H1 (cell line): Measurements from ENCODE around the gene ICAM5. TPM values are rescaled to one million over a fixed set of nuclear protein-coding genes. Genes with fewer than 3 reads are reported as not detected.

Experiments used
- CTCF ChIA-PET: fragments of 300-600 bp; sonication (Branson Sonifier 250); formaldehyde crosslinking; loops from one replicate; lab custom pipeline; 2021; ENCODE audit not compliant: partially characterized antibody; lab: Charles Lee
- POLR2A ChIA-PET: fragments of 300-600 bp; sonication (Branson Sonifier 250); formaldehyde crosslinking; loops from one replicate; lab custom pipeline; 2021; ENCODE audit warnings: inconsistent platforms; ENCODE audit not compliant: partially characterized antibody; lab: Charles Lee
- DNase-seq, 2 experiments: peaks; one replicate each; pipeline versions ENCODE4 v3.0.0 to v3.0.0-alpha.2; 2010 to 2022; ENCODE audit warnings: low spot score in 2 of 2, low read depth in 1 of 2, mixed read lengths in 1 of 2
- FAIRE-seq: peaks from 2 replicates; lab custom pipeline; 2011; peaks lifted over from hg19 to GRCh38; lab: Jason Lieb, UNC
- H2AFZ ChIP-seq: 2 replicates; pipeline ENCODE4 v1.8.1; 2012; ENCODE audit warnings: low read length, inconsistent platforms
- H2AK5ac ChIP-seq: 2 replicates; pipeline ENCODE4 v1.6.1; 2013; ENCODE audit warnings: low read depth, low read length
- H2BK120ac ChIP-seq: replicated peaks from 2 replicates; pipeline ENCODE3; 2013; ENCODE audit warnings: low read depth, low read length, inconsistent platforms
- H2BK12ac ChIP-seq: 2 replicates; pipeline ENCODE4 v1.6.1; 2013; ENCODE audit warnings: low read depth, low read length
- H2BK15ac ChIP-seq: 2 replicates; pipeline ENCODE4 v1.6.1; 2013; ENCODE audit warnings: low read length
- H2BK20ac ChIP-seq: 2 replicates; pipeline ENCODE4 v1.6.1; 2013; ENCODE audit warnings: low read length
- H2BK5ac ChIP-seq: 2 replicates; pipeline ENCODE4 v1.6.1; 2013; ENCODE audit warnings: low read depth, low read length
- H3K14ac ChIP-seq: 2 replicates; pipeline ENCODE4 v1.6.1; 2013; ENCODE audit warnings: inconsistent platforms; ENCODE audit not compliant: insufficient read length
- H3K18ac ChIP-seq: 2 replicates; pipeline ENCODE4 v1.6.1; 2013; ENCODE audit warnings: low read length; ENCODE audit errors: extremely low read depth
- H3K23ac ChIP-seq: 2 replicates; pipeline ENCODE4 v1.6.1; 2013; ENCODE audit warnings: inconsistent platforms; ENCODE audit not compliant: insufficient read length
- H3K23me2 ChIP-seq: 2 replicates; pipeline ENCODE4 v1.6.1; 2013; ENCODE audit warnings: low read depth, low read length
- H3K27ac ChIP-seq: 2 replicates; pipeline ENCODE4 v1.6.1; 2011; ENCODE audit warnings: low read depth, low read length, inconsistent platforms
- H3K27me3 ChIP-seq, 4 experiments: replicated peaks in 1 of 4; 1 replicate in 1 of 4; 2 replicates in 3 of 4; pipeline versions ENCODE4 v1.6.1 to v1.8.1; 2011 to 2013; ENCODE audit warnings: low read length in 3 of 4, mild to moderate bottlenecking in 3 of 4, inconsistent platforms in 2 of 4, mixed read lengths in 2 of 4, moderate library complexity in 1 of 4; ENCODE audit not compliant: control insufficient read depth in 3 of 4, insufficient read depth in 3 of 4; ENCODE audit errors: extremely low read depth in 1 of 4
- H3K36me3 ChIP-seq, 4 experiments: 2 replicates each; pipeline versions ENCODE4 v1.6.1 to v1.8.1; 2011 to 2013; ENCODE audit warnings: mild to moderate bottlenecking in 4 of 4, low read length in 3 of 4, moderate library complexity in 2 of 4, control low read depth in 1 of 4, inconsistent platforms in 1 of 4; ENCODE audit not compliant: insufficient read depth in 4 of 4, control insufficient read depth in 2 of 4
- H3K4ac ChIP-seq: replicated peaks from 2 replicates; pipeline ENCODE3; 2013; ENCODE audit warnings: low read length, low read depth, mixed read lengths, inconsistent platforms; ENCODE audit not compliant: insufficient read length
- H3K4me1 ChIP-seq, 4 experiments: replicated peaks in 1 of 4; 1 replicate in 1 of 4; 2 replicates in 3 of 4; pipeline versions ENCODE4 v1.6.1 to v1.8.1; 2011 to 2013; ENCODE audit warnings: low read length in 3 of 4, inconsistent platforms in 2 of 4, mixed read lengths in 1 of 4; ENCODE audit not compliant: insufficient read depth in 4 of 4, control insufficient read depth in 3 of 4
- H3K4me2 ChIP-seq, 2 experiments: 2 replicates each; pipeline versions ENCODE4 v1.6.1 to v1.8.1; 2011 to 2013; ENCODE audit warnings: low read depth in 2 of 2, low read length in 2 of 2, control low read depth in 1 of 2, inconsistent platforms in 1 of 2, mild to moderate bottlenecking in 1 of 2; ENCODE audit not compliant: insufficient read depth in 1 of 2
- H3K4me3 ChIP-seq, 4 experiments: fragments of 200-600, 300-600 bp in 1 of 4; sonication (generic), shearing (Covaris generic), sonication (Bioruptor Twin) in 1 of 4; 2 replicates each; pipeline versions ENCODE4 v1.5.1 to v1.8.1; 2011 to 2016; ENCODE audit warnings: low read length in 4 of 4, low read depth in 3 of 4, control low read depth in 2 of 4, inconsistent platforms in 2 of 4, mild to moderate bottlenecking in 2 of 4, mixed read lengths in 1 of 4, moderate library complexity in 1 of 4; ENCODE audit not compliant: insufficient read depth in 2 of 4; ENCODE audit errors: extremely low read depth in 1 of 4
- H3K56ac ChIP-seq: replicated peaks from 2 replicates; pipeline ENCODE3; 2013; ENCODE audit warnings: low read depth, mild to moderate bottlenecking, mixed read lengths, low read length, inconsistent platforms; ENCODE audit not compliant: insufficient read length
- H3K79me1 ChIP-seq: 2 replicates; pipeline ENCODE4 v1.6.1; 2013; ENCODE audit warnings: low read depth, low read length, control low read depth
- H3K79me2 ChIP-seq, 2 experiments: 2 replicates each; pipeline versions ENCODE4 v1.6.1 to v1.8.1; 2012 to 2013; ENCODE audit warnings: low read length in 2 of 2, mild to moderate bottlenecking in 2 of 2, inconsistent platforms in 1 of 2; ENCODE audit not compliant: insufficient read depth in 2 of 2, control insufficient read depth in 1 of 2
- H3K9ac ChIP-seq, 4 experiments: replicated peaks in 1 of 4; 1 replicate in 1 of 4; 2 replicates in 3 of 4; pipeline versions ENCODE4 v1.6.1 to v1.8.1; 2011 to 2013; ENCODE audit warnings: low read depth in 3 of 4, low read length in 3 of 4, control low read depth in 2 of 4, mild to moderate bottlenecking in 2 of 4, moderate library complexity in 2 of 4, inconsistent platforms in 1 of 4; ENCODE audit errors: extremely low read depth in 1 of 4
- H3K9me3 ChIP-seq, 2 experiments: 2 replicates each; pipeline versions ENCODE4 v1.6.1 to v1.8.1; 2012 to 2013; ENCODE audit warnings: mild to moderate bottlenecking in 2 of 2, moderate library complexity in 2 of 2, control low read depth in 1 of 2, inconsistent platforms in 1 of 2, low read depth in 1 of 2, low read length in 1 of 2, mixed read lengths in 1 of 2; ENCODE audit not compliant: insufficient read depth in 2 of 2
- H4K20me1 ChIP-seq, 2 experiments: replicated peaks in 1 of 2; 2 replicates each; pipeline versions ENCODE3 to v1.8.1; 2011 to 2013; ENCODE audit warnings: inconsistent platforms in 2 of 2, low read length in 2 of 2, mild to moderate bottlenecking in 1 of 2; ENCODE audit not compliant: insufficient read depth in 2 of 2, control insufficient read depth in 1 of 2
- H4K5ac ChIP-seq: 2 replicates; pipeline ENCODE4 v1.6.1; 2013; ENCODE audit warnings: low read length, low read depth, mixed read lengths, inconsistent platforms; ENCODE audit not compliant: insufficient read length
- H4K8ac ChIP-seq: 2 replicates; pipeline ENCODE4 v1.8.0; 2013; ENCODE audit warnings: mild to moderate bottlenecking, moderate library complexity, low read length, inconsistent platforms; ENCODE audit not compliant: insufficient read depth; ENCODE audit errors: extremely low read depth
- H4K91ac ChIP-seq: replicated peaks from 2 replicates; pipeline ENCODE3; 2013; ENCODE audit warnings: low read length, mixed read lengths, inconsistent platforms; ENCODE audit not compliant: insufficient read length
- CHD1 ChIP-seq: IDR thresholded peaks from 2 replicates; pipeline ENCODE4 v1.6.1; 2012; ENCODE audit warnings: low read depth, low read length, improper control_type of control experiment
- HDAC6 ChIP-seq: IDR thresholded peaks from one replicate; pipeline ENCODE4 v1.7.1; 2012; ENCODE audit warnings: low read depth, mild to moderate bottlenecking, inconsistent platforms, low read length, moderate library complexity
- POLR2AphosphoS5 ChIP-seq: IDR thresholded peaks from 2 replicates; pipeline ENCODE4 v1.6.1; 2011; ENCODE audit warnings: low read depth, low read length
- RBBP5 ChIP-seq: IDR thresholded peaks from 2 replicates; pipeline ENCODE4 v1.7.1; 2012; ENCODE audit warnings: low read depth, mild to moderate bottlenecking, inconsistent platforms, low read length, moderate library complexity, borderline replicate concordance
- RXRA ChIP-seq: IDR thresholded peaks from 2 replicates; pipeline ENCODE4 v1.6.1; 2011; ENCODE audit warnings: low read depth, mild to moderate bottlenecking, low read length, moderate library complexity; ENCODE audit not compliant: insufficient read depth
- SP1 ChIP-seq: IDR thresholded peaks from 2 replicates; pipeline ENCODE4 v1.6.1; 2011; ENCODE audit warnings: low read depth, low read length
- SP2 ChIP-seq: IDR thresholded peaks from 2 replicates; pipeline ENCODE4 v1.6.1; 2012; ENCODE audit warnings: mild to moderate bottlenecking, low read length, inconsistent platforms
- ZNF274 ChIP-seq: IDR thresholded peaks from 2 replicates; pipeline ENCODE4 v1.7.0; 2012; ENCODE audit warnings: low read length, borderline replicate concordance; ENCODE audit errors: extremely low read depth
- WGBS, 2 experiments: shearing (Covaris generic) in 1 of 2; methylation state at CpG; one replicate each; pipeline versions ENCODE4 v1.1.6 to v1.1.7; 2013 to 2015; ENCODE audit warnings: low lambda C conversion rate in 2 of 2, mixed read lengths in 2 of 2, inconsistent platforms in 1 of 2, low coverage in 1 of 2, missing lambda C conversion rate in 1 of 2; ENCODE audit not compliant: insufficient replicate concordance in 2 of 2, insufficient coverage in 1 of 2, insufficient read length in 1 of 2; ENCODE audit errors: extremely low coverage in 1 of 2, missing lambda C conversion rate in 1 of 2; 5-methylcytosine and 5-hydroxymethylcytosine counted together
- polyA plus RNA-seq, 7 experiments: library from polyadenylated mRNA; depleted of rRNA in 3 of 7; stranded (reverse) in 5 of 7; unstranded in 2 of 7; fragments of >200 nt in 5 of 7; fragments of 200-250 nt in 2 of 7; gene quantifications; 1 replicate in 5 of 7; 2 replicates in 1 of 7; 4 replicates in 1 of 7; pipeline versions ENCODE4 v1.2.1 to v1.2.3, GENCODE V29; 2011 to 2013; ENCODE audit warnings: missing spikeins in 2 of 7, mixed read lengths in 2 of 7
- total RNA-seq: library from RNA; stranded (reverse); fragmentation: NEBNext Ultra II Directional; extraction: Animal tissue kit (Norgen Biotek cat#: 25700); gene quantifications from 2 replicates; pipeline ENCODE4 v1.2.1, GENCODE V29; 2021
- TF ChIP-seq, protein P1 (sequence below): IDR thresholded peaks from 2 replicates; pipeline ENCODE4 v1.6.1; 2011; ENCODE audit warnings: low read depth, mild to moderate bottlenecking, low read length; ENCODE audit not compliant: insufficient read depth

ICAM5 gene
- total and polyA plus RNA-seq, 2 of the 8 experiments (the other 6 are each of a cell fraction or from before 2014, with no cell fraction given) = 3.9 to 4.8 TPM

DNA sequence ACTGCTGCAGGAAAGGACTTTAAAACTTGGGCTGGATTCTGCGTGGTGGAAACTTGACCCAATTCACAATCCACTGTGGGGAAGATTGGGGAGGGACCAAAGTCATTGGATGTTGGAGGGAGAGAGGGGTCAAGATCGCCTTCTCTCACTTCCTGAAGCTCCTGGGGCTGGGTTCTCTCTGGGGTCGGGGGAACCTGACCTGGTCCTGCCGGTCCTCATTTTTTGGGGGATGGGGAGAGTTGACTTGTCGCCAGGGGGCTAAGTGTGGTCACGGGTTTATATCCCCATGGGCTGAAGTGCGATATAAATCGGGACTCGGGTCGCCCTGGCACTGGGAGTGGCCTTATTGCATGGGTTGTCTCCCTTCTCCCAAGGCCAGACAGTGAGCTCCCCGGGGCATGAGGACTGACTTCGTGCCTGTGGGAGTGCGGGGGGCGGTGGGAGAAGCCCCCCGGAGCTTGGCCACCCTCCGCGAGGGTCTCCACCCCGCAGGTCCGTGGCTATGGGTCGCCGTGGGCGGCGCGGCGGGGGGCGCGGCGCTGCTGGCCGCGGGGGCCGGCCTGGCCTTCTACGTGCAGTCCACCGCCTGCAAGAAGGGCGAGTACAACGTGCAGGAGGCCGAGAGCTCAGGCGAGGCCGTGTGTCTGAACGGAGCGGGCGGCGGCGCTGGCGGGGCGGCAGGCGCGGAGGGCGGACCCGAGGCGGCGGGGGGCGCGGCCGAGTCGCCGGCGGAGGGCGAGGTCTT is 6.3 kb downstream of the ICAM5 start:
- 3% methylated on average over 34 of the region's 58 CpGs; no CpG with 5 or more reads in 1 of the 2 experiments for WGBS, 2 experiments
- DNase-seq (peak in 1 of 2 experiments; percentile 75), FAIRE-seq (no peak)
- H3K4me2 ChIP-seq = peak overlapping the region; percentile 84 to 88
- peak overlapping the region; percentile 29; the same call in 1 of the 2 replicates for H4K8ac ChIP-seq
- peak overlapping the region; percentile 19 to 59 (median 40) for H3K4me3 ChIP-seq
- no peak overlapping the region for H2BK15ac ChIP-seq
- no peaks in the 10 kb centered on the region for H3K36me3 ChIP-seq
- H2BK12ac ChIP-seq = no peak overlapping the region
- H3K79me1 ChIP-seq = no peaks in the 10 kb centered on the region
- H4K5ac ChIP-seq = no peak overlapping the region
- H3K9ac ChIP-seq = no peak overlapping the region
- no peak overlapping the region for H4K91ac ChIP-seq
- H2AK5ac ChIP-seq = no peak overlapping the region
- H3K23me2 ChIP-seq = peaks cover 18% of the 10 kb centered on the region; the same call in 1 of the 2 replicates
- CTCF ChIA-PET = interaction anchor here (0.7 to 2.2 kb wide), 12 partner anchors 11 to 125 kb away, joined by 3 to 15 read pairs (median 4); partner anchors contain the start of gene ICAM1
- H3K18ac ChIP-seq = no peak overlapping the region; the same call in 1 of the 2 replicates
- no peak overlapping the region for H3K14ac ChIP-seq
- no peak overlapping the region for H3K4ac ChIP-seq
- H3K9me3 ChIP-seq = no peaks in the 10 kb centered on the region
- 0 out of 2 replicates have a peak overlapping the region, but pooled peaks have one; percentile 30 for H2AFZ ChIP-seq
- POLR2A ChIA-PET = interaction anchor here (1.0 to 1.9 kb wide), 7 partner anchors 9 to 35 kb away, joined by 3 to 8 read pairs (median 5); partner anchors contain the start of genes FDX2, ICAM1 and ICAM4
- no peak overlapping the region for H2BK20ac ChIP-seq
- H2BK5ac ChIP-seq = no peak overlapping the region
- H3K79me2 ChIP-seq = no peaks in the 10 kb centered on the region
- H3K4me1 ChIP-seq = peaks cover 0 to 28% (median 13%) of the 10 kb centered on the region in 4 experiments; a peak in 6 of 7 replicates
- no peak overlapping the region for H2BK120ac ChIP-seq
- H4K20me1 ChIP-seq = peaks cover 0 to 20% of the 10 kb centered on the region in 2 experiments
- no peak overlapping the region for H3K56ac ChIP-seq
- H3K23ac ChIP-seq = no peak overlapping the region
- peaks cover 35 to 62% (median 57%) of the 10 kb centered on the region in 4 experiments for H3K27me3 ChIP-seq
- no peak overlapping the region for H3K27ac ChIP-seq
- TF ChIP-seq HDAC6 (no peak), CHD1 (no peak), ZNF274 (no peak), POLR2AphosphoS5 (no peak), SP2 (no peak), RXRA (no peak), RBBP5 (no peak; the same call in 1 of the 2 replicates), SP1 (no peak)
- TF ChIP-seq, protein P1, sequence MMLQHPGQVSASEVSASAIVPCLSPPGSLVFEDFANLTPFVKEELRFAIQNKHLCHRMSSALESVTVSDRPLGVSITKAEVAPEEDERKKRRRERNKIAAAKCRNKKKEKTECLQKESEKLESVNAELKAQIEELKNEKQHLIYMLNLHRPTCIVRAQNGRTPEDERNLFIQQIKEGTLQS = no peak
